Measurements from ENCODE around the gene COL3A1.

DNA sequence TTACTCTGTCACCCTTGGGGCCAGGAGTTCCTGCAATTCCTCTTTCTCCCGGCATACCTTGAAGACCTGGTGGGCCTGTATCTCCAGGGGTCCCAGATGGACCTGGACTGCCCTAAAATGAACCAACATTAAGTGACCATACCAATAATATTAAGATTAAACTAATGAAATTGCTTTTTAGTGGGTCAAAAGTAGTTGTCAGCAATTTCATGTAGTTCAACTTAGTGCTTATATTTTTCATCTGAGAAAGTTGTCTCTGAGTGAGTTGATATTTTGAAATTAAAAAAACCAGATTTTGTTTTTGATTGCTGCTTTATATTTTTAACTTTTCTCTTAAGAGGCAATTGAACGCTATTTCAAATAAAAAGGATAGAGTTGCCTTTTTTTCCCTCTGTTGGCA, 83.1 kb downstream of the COL3A1 start:
- TF ChIP-seq, protein P1, sequence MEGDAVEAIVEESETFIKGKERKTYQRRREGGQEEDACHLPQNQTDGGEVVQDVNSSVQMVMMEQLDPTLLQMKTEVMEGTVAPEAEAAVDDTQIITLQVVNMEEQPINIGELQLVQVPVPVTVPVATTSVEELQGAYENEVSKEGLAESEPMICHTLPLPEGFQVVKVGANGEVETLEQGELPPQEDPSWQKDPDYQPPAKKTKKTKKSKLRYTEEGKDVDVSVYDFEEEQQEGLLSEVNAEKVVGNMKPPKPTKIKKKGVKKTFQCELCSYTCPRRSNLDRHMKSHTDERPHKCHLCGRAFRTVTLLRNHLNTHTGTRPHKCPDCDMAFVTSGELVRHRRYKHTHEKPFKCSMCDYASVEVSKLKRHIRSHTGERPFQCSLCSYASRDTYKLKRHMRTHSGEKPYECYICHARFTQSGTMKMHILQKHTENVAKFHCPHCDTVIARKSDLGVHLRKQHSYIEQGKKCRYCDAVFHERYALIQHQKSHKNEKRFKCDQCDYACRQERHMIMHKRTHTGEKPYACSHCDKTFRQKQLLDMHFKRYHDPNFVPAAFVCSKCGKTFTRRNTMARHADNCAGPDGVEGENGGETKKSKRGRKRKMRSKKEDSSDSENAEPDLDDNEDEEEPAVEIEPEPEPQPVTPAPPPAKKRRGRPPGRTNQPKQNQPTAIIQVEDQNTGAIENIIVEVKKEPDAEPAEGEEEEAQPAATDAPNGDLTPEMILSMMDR (IDR thresholded peaks at IDR 0.05; ENCODE audit: insufficient read depth, low read length, poor library complexity, severe bottlenecking) = no peak
- TF ChIP-seq EZH2phosphoT487 (conservative IDR thresholded peaks at IDR 0.05; ENCODE audit: low read length) = no peak

All from SU-DHL-6 (cell line).